Breast epithelium (tissue), 3 donors: Measurements from ENCODE around the gene CCDC150.

Source experiments
- CTCF ChIP-seq, 3 donors: fragments of 450-650 bp; IDR thresholded peaks; one replicate each; pipeline ENCODE4 v1.5.1; 2016 to 2017; ENCODE audit warnings: antibody characterized with exemption in 3 of 3, mild to moderate bottlenecking in 3 of 3, moderate library complexity in 3 of 3
- POLR2AphosphoS5 ChIP-seq, 3 donors: sonication (generic); formaldehyde crosslinking; IDR thresholded peaks; one replicate each; pipeline ENCODE4 v1.6.1; 2017; ENCODE audit warnings: antibody characterized with exemption in 3 of 3

- TF ChIP-seq CTCF (IDR thresholded peaks at IDR 0.05) (no peak), POLR2AphosphoS5 (IDR thresholded peaks at IDR 0.05) (no peak)
Measured at GRCh38 chr2:196597531-196597930, 42.0 kb upstream of the CCDC150 start.
